Occipital lobe (tissue), 2 donors: ENCODE data around the gene ZNF212. TPM values are rescaled to one million over a fixed set of nuclear protein-coding genes. Genes with fewer than 3 reads are reported as not detected.
"Not testable (repeated sequence)": the region's sequence is repeated elsewhere in the genome, so short reads cannot be mapped to it uniquely, and the experiment has no call there.

Experiments used
- DNase-seq: peaks from one replicate; lab custom pipeline; 2025; lab: John Stamatoyannopoulos, UW
- total RNA-seq: library from RNA; depleted of rRNA; stranded (reverse); fragments of >200 nt; gene quantifications from one replicate; pipeline ENCODE4 v1.2.3, GENCODE V29; 2014

Gene ZNF212
- total RNA-seq, 1 donor from 2014 or later, result 5.8 TPM

DNA sequence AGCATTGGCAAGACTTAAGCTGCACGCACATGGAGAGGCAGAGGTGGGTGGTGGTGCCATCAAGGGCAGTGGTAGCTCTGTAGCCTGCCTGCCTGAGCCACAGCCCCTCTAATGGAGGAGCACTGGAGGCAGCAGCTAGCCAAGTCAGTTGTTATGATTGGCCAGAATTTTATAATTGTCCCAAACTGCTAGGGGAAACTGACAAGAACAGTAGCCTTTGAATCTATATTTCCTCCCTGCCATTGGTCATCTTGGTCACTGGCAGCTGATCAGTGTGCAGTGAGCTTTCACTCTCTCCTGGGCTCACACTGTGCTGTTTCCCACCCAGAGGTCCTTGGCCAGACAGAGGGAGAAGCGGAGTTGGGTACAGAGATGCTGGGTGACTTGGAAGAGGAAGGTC is 12.9 kb downstream of the ZNF212 start:
- DNase-seq, result no peak

GRCh38 chr7:149253665-149254064 is 14.2 kb downstream of the ZNF212 start:
- DNase-seq, result no peak

DNA sequence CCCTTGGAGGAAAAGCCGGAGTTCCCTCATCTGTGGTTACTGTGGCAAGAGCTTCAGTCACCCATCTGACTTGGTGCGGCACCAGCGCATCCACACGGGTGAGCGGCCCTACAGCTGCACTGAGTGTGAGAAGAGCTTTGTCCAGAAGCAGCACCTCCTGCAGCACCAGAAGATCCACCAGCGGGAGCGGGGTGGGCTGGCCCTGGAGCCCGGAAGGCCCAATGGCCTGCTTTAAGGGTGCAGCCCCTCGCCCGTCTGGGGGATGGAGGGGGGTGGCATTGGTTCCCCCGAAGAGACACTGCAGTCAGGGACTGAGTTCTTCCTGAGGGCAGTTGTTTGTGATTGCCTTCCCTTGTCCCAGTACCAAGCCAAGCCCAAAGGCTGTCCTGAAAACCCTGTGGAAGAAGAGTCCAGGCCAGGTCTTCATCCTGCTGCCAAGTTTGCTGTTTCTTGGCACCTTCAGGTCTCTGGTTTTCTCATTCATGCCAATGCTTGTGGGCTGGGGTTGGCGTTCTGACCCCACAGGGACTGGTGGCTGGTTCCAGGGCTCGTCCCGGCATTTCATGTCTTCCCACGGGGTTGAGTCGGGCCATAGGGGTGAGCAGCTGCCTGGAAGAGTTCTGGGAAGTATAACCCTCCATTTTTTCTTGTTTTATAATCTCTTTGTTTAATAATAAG is 14.9 kb downstream of the ZNF212 start:
- DNase-seq, result no peak

- DNase-seq, result no peak
Observed at GRCh38 chr7:149255174-149255573, 15.7 kb downstream of the ZNF212 start.

- DNase-seq, result no peak
Observed at GRCh38 chr7:149256568-149256967, 17.1 kb downstream of the ZNF212 start.

- DNase-seq, result no peak
Observed at GRCh38 chr7:149257146-149257545, 17.7 kb downstream of the ZNF212 start.

- DNase-seq, result no peak
Observed at GRCh38 chr7:149261316-149261828, 21.9 kb downstream of the ZNF212 start.

GRCh38 chr7:149261829-149262617 is 22.6 kb downstream of the ZNF212 start, which contains the start of gene ZNF783:
Gene ZNF783, plus strand, starts transcription at chr7:149262196. Its CDS starts 138 bp downstream, at chr7:149262334.
- peak; percentile 78 for DNase-seq

DNA sequence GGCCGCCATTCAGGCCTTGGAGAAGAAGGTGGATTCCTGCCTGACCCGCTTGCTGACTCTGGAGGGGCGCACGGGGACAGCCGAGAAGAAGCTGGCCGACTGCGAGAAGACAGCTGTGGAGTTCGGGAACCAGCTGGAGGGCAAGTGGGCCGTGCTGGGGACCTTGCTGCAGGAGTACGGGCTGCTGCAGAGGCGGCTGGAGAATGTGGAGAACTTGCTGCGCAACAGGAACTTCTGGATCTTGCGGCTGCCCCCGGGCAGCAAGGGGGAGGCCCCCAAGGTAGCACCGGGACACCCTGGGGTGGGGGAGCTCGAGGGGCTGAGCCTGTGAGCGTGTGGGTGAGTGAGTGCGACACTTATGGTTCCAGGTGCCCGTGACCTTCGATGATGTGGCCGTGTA is 27.0 kb downstream of the ZNF212 start:
- no peak for DNase-seq

DNA sequence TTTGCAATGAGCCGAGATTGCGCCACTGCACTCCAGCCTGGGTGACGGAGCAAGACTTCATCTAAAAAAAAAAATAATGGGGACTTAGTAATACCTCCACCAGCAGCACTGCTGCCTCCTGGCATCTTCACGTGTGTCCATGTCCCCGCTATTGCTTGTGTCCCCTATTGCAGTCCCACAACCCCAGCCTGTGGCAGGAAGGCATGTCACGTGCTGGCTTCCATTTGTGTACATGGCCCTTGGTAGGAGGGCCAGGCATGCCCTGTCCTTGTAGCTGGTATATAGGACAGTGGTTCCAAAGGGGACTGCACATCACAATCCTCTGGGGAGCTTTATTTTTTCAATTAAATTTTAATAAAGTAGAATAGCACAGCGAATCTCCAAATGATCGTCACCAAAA is 28.3 kb downstream of the ZNF212 start:
- DNase-seq, result no peak

- DNase-seq, result not testable (repeated sequence)
Observed at GRCh38 chr7:149274424-149274823, 35.0 kb downstream of the ZNF212 start.

GRCh38 chr7:149277871-149278270 is 38.4 kb downstream of the ZNF212 start:
- DNase-seq, result no peak

DNA sequence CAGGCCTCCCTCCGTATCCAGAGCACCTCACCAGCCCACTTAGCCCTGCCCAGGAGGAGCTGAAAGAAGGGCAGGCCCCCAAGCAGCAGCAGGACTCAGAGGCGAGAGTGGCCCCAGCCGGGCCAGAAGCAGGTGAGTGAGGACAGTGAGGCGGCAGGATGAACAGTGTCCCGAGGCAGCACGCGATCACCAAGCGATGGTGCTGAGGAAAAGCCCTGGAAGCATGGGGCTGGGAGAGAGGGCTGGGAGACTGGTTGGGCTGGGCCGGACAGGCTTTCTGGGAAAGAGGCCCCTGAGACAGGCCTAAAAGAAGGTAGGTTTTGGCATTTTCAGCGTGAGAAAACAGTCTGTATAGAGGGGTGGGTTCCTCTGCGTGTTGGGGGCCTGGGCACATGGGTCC is 38.9 kb downstream of the ZNF212 start:
- no peak for DNase-seq

DNA sequence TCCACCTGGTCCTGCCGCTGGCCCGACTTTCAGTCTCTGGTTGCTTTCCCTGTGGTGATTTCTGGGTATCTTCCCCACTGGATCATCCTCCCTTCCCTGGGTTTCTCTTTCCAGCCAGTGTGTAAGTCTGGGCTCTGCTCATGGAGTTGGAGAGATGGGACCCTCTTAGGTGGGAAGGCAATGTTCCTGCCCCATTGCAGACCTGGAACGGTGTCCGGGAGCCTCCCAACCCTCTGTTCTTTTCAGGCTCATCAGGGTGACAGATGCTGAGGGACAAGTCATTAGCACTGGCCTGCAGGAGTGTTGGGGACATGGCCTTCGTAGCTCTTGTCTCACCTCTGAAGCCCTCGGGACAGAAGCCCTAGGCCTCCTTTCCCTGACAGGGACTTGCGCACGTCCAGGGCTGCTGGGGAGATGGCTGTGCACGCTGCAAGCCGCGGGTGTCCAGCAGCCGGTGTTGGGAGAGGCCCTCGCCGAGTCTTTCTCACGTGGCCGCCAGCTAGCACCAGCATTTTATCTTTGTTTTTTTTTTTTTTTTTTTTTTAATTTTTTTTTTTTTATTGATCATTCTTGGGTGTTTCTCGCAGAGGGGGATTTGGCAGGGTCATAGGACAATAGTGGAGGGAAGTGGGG is 39.8 kb downstream of the ZNF212 start:
- DNase-seq, result no peak

- DNase-seq, result no peak
Observed at GRCh38 chr7:149280151-149280550, 40.7 kb downstream of the ZNF212 start.

DNA sequence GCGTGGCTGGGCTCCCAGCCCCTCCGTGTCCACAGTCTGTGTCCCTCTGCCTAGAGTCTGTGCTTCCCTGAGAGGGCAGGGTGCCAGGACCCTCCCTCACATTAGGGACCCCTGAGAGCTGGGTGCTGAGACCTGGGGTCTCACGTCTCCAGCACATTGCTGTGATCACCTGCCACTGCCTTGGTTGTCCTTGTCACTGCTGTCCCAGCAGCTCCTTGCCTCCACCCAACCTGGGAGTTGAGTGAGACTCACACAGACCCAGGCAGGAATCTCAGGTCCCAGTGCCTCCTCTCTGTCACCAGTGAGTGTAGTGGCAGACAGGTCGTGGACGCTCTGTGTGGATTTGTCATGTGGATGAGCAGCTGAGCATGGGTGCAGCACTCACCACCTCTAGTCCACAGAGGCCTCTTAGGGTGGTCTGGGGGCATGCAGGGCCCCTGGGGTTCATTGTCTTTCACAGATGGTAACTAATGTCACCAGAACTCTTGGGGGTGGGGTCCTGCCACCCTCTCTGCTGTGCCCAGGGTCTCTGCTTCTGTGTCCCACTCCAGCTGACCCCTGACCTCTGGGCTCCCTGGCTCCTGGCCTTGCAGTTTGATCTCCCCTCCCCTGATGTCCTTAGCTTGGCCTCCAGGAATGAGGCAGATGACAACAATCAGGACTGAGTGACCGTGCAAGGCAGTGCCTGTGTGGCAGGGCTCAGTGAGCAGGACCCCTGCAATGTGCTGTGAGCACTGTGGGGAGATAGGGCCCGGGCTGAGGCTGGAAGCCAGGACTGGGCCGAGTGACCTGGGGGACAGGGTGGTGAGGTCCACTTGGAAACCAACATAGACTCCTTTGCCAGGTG is 41.4 kb downstream of the ZNF212 start:
- no peak for DNase-seq

DNA sequence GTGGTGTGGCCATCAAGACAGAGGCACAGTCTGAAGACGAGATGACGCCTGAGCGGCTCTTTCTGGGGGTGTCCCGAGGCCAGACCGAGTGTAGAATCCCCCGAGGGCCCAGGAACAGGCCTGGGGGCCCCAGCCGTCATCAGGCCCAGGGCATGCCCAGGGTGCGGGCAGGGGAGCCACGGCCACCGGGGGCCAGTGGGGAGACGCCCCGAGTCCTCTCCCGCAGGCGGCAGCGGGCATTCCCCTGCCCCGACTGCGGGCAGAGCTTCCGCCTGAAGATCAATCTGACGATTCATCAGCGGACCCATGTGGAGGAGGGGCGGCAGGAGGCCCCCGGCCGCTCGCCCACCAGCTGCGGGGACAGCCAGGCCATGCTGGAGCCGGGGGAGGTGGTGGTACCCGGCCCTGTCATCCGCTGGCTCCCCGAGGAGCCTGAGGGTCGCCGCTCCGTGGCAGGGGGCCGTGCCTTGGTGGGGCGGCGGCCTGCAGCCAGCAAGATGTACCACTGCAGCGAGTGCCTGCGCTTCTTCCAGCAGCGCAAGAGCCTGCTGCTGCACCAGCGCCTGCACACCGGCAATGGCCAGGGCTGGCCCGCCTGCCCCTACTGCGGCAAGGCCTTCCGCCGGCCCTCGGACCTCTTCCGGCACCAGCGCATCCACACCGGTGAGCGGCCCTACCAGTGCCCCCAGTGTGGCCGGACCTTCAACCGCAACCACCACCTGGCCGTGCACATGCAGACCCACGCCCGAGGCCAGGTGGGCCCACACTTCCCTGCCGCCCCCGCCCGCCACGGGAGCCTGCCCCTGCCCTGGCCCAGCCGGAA is 42.3 kb downstream of the ZNF212 start:
- no peak for DNase-seq

DNA sequence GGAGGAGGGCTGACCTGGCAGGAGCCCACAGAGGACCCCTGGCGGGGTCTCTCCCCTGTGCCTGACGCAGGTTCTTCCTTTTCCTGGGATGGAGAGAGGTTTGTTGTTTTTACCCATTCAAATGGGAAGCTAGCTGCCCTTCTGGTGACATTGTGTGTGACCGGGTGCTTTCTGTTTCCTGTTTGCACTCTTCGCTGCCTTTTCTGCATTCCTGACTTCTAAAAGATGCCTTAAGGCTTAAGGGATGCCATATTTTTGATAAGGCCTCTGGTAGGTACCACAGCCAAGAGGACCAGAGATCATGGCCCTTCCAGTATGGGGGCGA is 42.8 kb downstream of the ZNF212 start:
- DNase-seq, result no peak

GRCh38 chr7:149283321-149283720 is 43.9 kb downstream of the ZNF212 start:
- no peak for DNase-seq

- DNase-seq, result no peak
Observed at GRCh38 chr7:149284343-149284742, 44.9 kb downstream of the ZNF212 start.
